ENCODE data around the gene OR13F1. TPM values are rescaled to one million over a fixed set of nuclear protein-coding genes. Genes with fewer than 3 reads are reported as not detected.

OR13F1 gene
- not detected for total RNA-seq

- no peaks in the 10 kb centered on the region for H3K36me3 ChIP-seq
- no peak for TF ChIP-seq POLR2AphosphoS5 (IDR thresholded peaks at IDR 0.05)
- no peak for TF ChIP-seq CTCF (IDR thresholded peaks at IDR 0.05)
- no peak for TF ChIP-seq POLR2A (IDR thresholded peaks at IDR 0.05)
- no peak for TF ChIP-seq EP300 (IDR thresholded peaks at IDR 0.05)
- 87 to 93% methylated on average over 5 of the region's 5 CpGs for WGBS, 2 donors (ENCODE audit: low coverage in 1 of 2)
- H3K27me3 ChIP-seq, result no peaks in the 10 kb centered on the region
- no peak for ATAC-seq
- no peak within 1 kb of the TSS for H3K4me3 ChIP-seq
- no peaks in the 10 kb centered on the region for H3K9me3 ChIP-seq
- no peak within 1 kb of the TSS for H3K27ac ChIP-seq
- no peaks in the 10 kb centered on the region for H3K4me1 ChIP-seq
Measured at GRCh38 chr9:104503963-104504362, at the start of gene OR13F1. TSS of gene OR13F1 (plus strand) at chr9:104504263. CDS start at chr9:104504263, 0 bp downstream.

- Histone ChIP-seq H3K27me3 (no peaks in the 10 kb centered on the region), H3K27ac (no peak overlapping the region), H3K4me1 (no peaks in the 10 kb centered on the region), H3K4me3 (no peak overlapping the region), H3K9me3 (no peaks in the 10 kb centered on the region), H3K36me3 (no peaks in the 10 kb centered on the region)
- 22 to 60% methylated on average over 1 of the region's 1 CpG for WGBS, 2 donors (ENCODE audit: low coverage in 1 of 2)
- no peak for TF ChIP-seq EP300 (IDR thresholded peaks at IDR 0.05)
- TF ChIP-seq CTCF (IDR thresholded peaks at IDR 0.05), result no peak
- no peak for TF ChIP-seq POLR2A (IDR thresholded peaks at IDR 0.05)
- no peak for TF ChIP-seq POLR2AphosphoS5 (IDR thresholded peaks at IDR 0.05)
- ATAC-seq, result no peak
Measured at GRCh38 chr9:104456831-104457230, 47.2 kb upstream of the OR13F1 start.

GRCh38 chr9:104463864-104464263 is 40.2 kb upstream of the OR13F1 start:
- no peak for TF ChIP-seq POLR2A (IDR thresholded peaks at IDR 0.05)
- no peak for TF ChIP-seq POLR2AphosphoS5 (IDR thresholded peaks at IDR 0.05)
- TF ChIP-seq CTCF (IDR thresholded peaks at IDR 0.05), result no peak
- no peak for TF ChIP-seq EP300 (IDR thresholded peaks at IDR 0.05)
- Histone ChIP-seq H3K4me3 (no peak overlapping the region), H3K4me1 (no peaks in the 10 kb centered on the region), H3K27ac (no peak overlapping the region), H3K36me3 (no peaks in the 10 kb centered on the region), H3K27me3 (no peaks in the 10 kb centered on the region), H3K9me3 (peaks cover 0 to 13% (median 0%) of the 10 kb centered on the region in 3 donors)
- ATAC-seq, result no peak

- Histone ChIP-seq H3K36me3 (no peaks in the 10 kb centered on the region), H3K27ac (no peak overlapping the region), H3K9me3 (peaks cover 0 to 7% (median 0%) of the 10 kb centered on the region in 3 donors), H3K4me3 (no peak overlapping the region), H3K4me1 (no peaks in the 10 kb centered on the region), H3K27me3 (no peaks in the 10 kb centered on the region)
- TF ChIP-seq EP300 (IDR thresholded peaks at IDR 0.05) (no peak), POLR2A (IDR thresholded peaks at IDR 0.05) (no peak), CTCF (IDR thresholded peaks at IDR 0.05) (no peak), POLR2AphosphoS5 (IDR thresholded peaks at IDR 0.05) (no peak)
- no peak for ATAC-seq
Measured at GRCh38 chr9:104468261-104468660, 35.8 kb upstream of the OR13F1 start.

- no peak overlapping the region for H3K4me3 ChIP-seq
- no peak overlapping the region for H3K27ac ChIP-seq
- H3K27me3 ChIP-seq, result no peaks in the 10 kb centered on the region
- TF ChIP-seq EP300 (IDR thresholded peaks at IDR 0.05) (no peak), POLR2A (IDR thresholded peaks at IDR 0.05) (no peak), POLR2AphosphoS5 (IDR thresholded peaks at IDR 0.05) (no peak), CTCF (IDR thresholded peaks at IDR 0.05) (no peak)
- H3K36me3 ChIP-seq, result no peaks in the 10 kb centered on the region
- H3K9me3 ChIP-seq, result no peaks in the 10 kb centered on the region
- ATAC-seq, result no peak
- no peaks in the 10 kb centered on the region for H3K4me1 ChIP-seq
- 53% methylated on average over 5 of the region's 5 CpGs for WGBS, 2 donors (ENCODE audit: low coverage in 1 of 2)
Measured at GRCh38 chr9:104482921-104483570, 21.0 kb upstream of the OR13F1 start.
